Hepatocyte (in vitro differentiated cells): ENCODE data around the gene DNER.

ENCODE experiments used
- EZH2 ChIP-seq: fragments of 200-600 bp; sonication (generic); IDR thresholded peaks from 2 replicates; pipeline ENCODE4 v1.6.1; 2016; ENCODE audit warnings: antibody characterized with exemption, mild to moderate bottlenecking, borderline replicate concordance
- EZH2phosphoT487 ChIP-seq: fragments of 200-600 bp; sonication (generic); IDR thresholded peaks from one replicate; pipeline ENCODE4 v1.6.1; 2018; ENCODE audit warnings: antibody characterized with exemption, mild to moderate bottlenecking, low read depth, moderate library complexity; ENCODE audit not compliant: unreplicated experiment, severe bottlenecking
- TF ChIP-seq, protein P1 (sequence below): fragments of 200-600 bp; sonication (generic); IDR thresholded peaks from 2 replicates; pipeline ENCODE4 v1.5.1; 2016; ENCODE audit warnings: antibody characterized with exemption, mild to moderate bottlenecking; ENCODE audit not compliant: poor library complexity

GRCh38 chr2:229335330-229335729 lies 379.0 kb downstream of the DNER start:
- TF ChIP-seq, protein P1, sequence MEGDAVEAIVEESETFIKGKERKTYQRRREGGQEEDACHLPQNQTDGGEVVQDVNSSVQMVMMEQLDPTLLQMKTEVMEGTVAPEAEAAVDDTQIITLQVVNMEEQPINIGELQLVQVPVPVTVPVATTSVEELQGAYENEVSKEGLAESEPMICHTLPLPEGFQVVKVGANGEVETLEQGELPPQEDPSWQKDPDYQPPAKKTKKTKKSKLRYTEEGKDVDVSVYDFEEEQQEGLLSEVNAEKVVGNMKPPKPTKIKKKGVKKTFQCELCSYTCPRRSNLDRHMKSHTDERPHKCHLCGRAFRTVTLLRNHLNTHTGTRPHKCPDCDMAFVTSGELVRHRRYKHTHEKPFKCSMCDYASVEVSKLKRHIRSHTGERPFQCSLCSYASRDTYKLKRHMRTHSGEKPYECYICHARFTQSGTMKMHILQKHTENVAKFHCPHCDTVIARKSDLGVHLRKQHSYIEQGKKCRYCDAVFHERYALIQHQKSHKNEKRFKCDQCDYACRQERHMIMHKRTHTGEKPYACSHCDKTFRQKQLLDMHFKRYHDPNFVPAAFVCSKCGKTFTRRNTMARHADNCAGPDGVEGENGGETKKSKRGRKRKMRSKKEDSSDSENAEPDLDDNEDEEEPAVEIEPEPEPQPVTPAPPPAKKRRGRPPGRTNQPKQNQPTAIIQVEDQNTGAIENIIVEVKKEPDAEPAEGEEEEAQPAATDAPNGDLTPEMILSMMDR = no peak
- no peak for TF ChIP-seq EZH2phosphoT487
- TF ChIP-seq EZH2 = no peak
